Measurements from ENCODE around the gene CAT. TPM values are rescaled to one million over a fixed set of nuclear protein-coding genes. Genes with fewer than 3 reads are reported as not detected.

CAT gene
- 40.9 and 46.8 TPM in 2 replicates for total RNA-seq

GRCh38 chr11:34438529-34439507 is at the start of gene CAT:
Gene CAT (plus strand): TSS chr11:34438934. CDS start chr11:34439014, 80 bp downstream.

GRCh38 chr11:34513682-34514449 is 75.1 kb downstream of the CAT start, which contains the start of gene ELF5:
Gene ELF5 (minus strand): TSS chr11:34513794. CDS start chr11:34505749, 8,045 bp downstream.

Other genes with a start within 250 kb of the CAT start
- gene ABTB2, start 80.9 kb upstream of the CAT start, total RNA-seq, result 0.09 and 0.11 TPM in 2 replicates
- gene ELF5, start 74.9 kb downstream of the CAT start, total RNA-seq, result not detected in 2 replicates
- not detected in 2 replicates for gene EHF, start 182.2 kb downstream of the CAT start, total RNA-seq

All from dermis lymphatic vessel endothelial cell (primary cell).